H9 (cell line): ENCODE measurements around the gene GTF2A1L. TPM values are rescaled to one million over a fixed set of nuclear protein-coding genes. Genes with fewer than 3 reads are reported as not detected.

Source experiments
- DNase-seq: peaks from one replicate; pipeline ENCODE4 v3.0.0-alpha.2; 2017
- H2AFZ ChIP-seq: one replicate; pipeline ENCODE4 v1.6.1; 2013; ENCODE audit warnings: mild to moderate bottlenecking, low read length, control low read depth, moderate library complexity
- H2AK5ac ChIP-seq: 2 replicates; pipeline ENCODE4 v1.6.1; 2013; ENCODE audit warnings: low read length, control low read depth, mixed read lengths; ENCODE audit not compliant: insufficient read length
- H2BK120ac ChIP-seq: one replicate; pipeline ENCODE4 v1.6.1; 2013; ENCODE audit warnings: low read depth, mild to moderate bottlenecking, low read length, control low read depth, inconsistent platforms; ENCODE audit not compliant: poor library complexity, severe bottlenecking
- H2BK12ac ChIP-seq: 2 replicates; pipeline ENCODE4 v1.6.1; 2013; ENCODE audit warnings: low read length, control low read depth, mixed read lengths, low read depth; ENCODE audit not compliant: insufficient read length
- H2BK15ac ChIP-seq: 2 replicates; pipeline ENCODE4 v1.6.1; 2013; ENCODE audit warnings: low read depth, low read length, control low read depth
- H2BK20ac ChIP-seq: one replicate; pipeline ENCODE4 v1.6.1; 2013; ENCODE audit warnings: low read depth, mild to moderate bottlenecking, low read length, control low read depth, inconsistent platforms; ENCODE audit not compliant: poor library complexity, severe bottlenecking
- H2BK5ac ChIP-seq: 2 replicates; pipeline ENCODE4 v1.6.1; 2013; ENCODE audit warnings: low read length, control low read depth, mixed read lengths; ENCODE audit not compliant: insufficient read length
- H3K14ac ChIP-seq: 2 replicates; pipeline ENCODE4 v1.6.1; 2013; ENCODE audit warnings: low read length, control low read depth; ENCODE audit not compliant: insufficient read depth
- H3K18ac ChIP-seq: 2 replicates; pipeline ENCODE4 v1.6.1; 2013; ENCODE audit warnings: low read depth, mild to moderate bottlenecking, mixed read lengths, low read length, control low read depth; ENCODE audit not compliant: insufficient read length
- H3K23ac ChIP-seq: 2 replicates; pipeline ENCODE4 v1.6.1; 2013; ENCODE audit warnings: low read length, control low read depth, mixed read lengths, low read depth; ENCODE audit not compliant: insufficient read length
- H3K23me2 ChIP-seq: 2 replicates; pipeline ENCODE4 v1.6.1; 2013; ENCODE audit warnings: low read depth, mild to moderate bottlenecking, mixed read lengths, low read length, control low read depth; ENCODE audit not compliant: insufficient read length, poor library complexity, severe bottlenecking
- H3K27ac ChIP-seq: 2 replicates; pipeline ENCODE4 v1.5.1; 2013; ENCODE audit warnings: low read length, control low read depth, mixed read lengths, low read depth; ENCODE audit not compliant: insufficient read length
- H3K27me3 ChIP-seq: 2 replicates; pipeline ENCODE4 v1.6.1; 2013; ENCODE audit warnings: low read length, control low read depth, inconsistent platforms; ENCODE audit not compliant: insufficient read depth
- H3K4ac ChIP-seq: 2 replicates; pipeline ENCODE4 v1.6.1; 2013; ENCODE audit warnings: low read depth, mild to moderate bottlenecking, control low read depth, inconsistent platforms, low read length, moderate library complexity
- H3K4me1 ChIP-seq: 2 replicates; pipeline ENCODE4 v1.6.1; 2013; ENCODE audit warnings: low read length, control low read depth, inconsistent platforms; ENCODE audit not compliant: insufficient read depth
- H3K4me2 ChIP-seq: 2 replicates; pipeline ENCODE4 v1.6.1; 2013; ENCODE audit warnings: low read length, control low read depth, mixed read lengths; ENCODE audit not compliant: insufficient read length, insufficient read depth
- H3K56ac ChIP-seq: 2 replicates; pipeline ENCODE4 v1.6.1; 2013; ENCODE audit warnings: low read depth, mild to moderate bottlenecking, mixed read lengths, low read length, control low read depth; ENCODE audit not compliant: insufficient read length
- H3K79me1 ChIP-seq: 2 replicates; pipeline ENCODE4 v1.6.1; 2013; ENCODE audit warnings: low read depth, mild to moderate bottlenecking, moderate library complexity, low read length, control low read depth, inconsistent platforms; ENCODE audit not compliant: insufficient read depth, poor library complexity, severe bottlenecking
- H3K79me2 ChIP-seq: 2 replicates; pipeline ENCODE4 v1.6.1; 2013; ENCODE audit warnings: low read length, control low read depth, inconsistent platforms; ENCODE audit not compliant: insufficient read depth
- H3K9ac ChIP-seq: 2 replicates; pipeline ENCODE4 v1.6.1; 2013; ENCODE audit warnings: low read length, control low read depth, mixed read lengths; ENCODE audit not compliant: insufficient read length; ENCODE audit errors: extremely low read depth
- H3K9me3 ChIP-seq: one replicate; pipeline ENCODE4 v1.6.1; 2013; ENCODE audit warnings: low read depth, low read length, inconsistent platforms; ENCODE audit not compliant: control insufficient read depth
- H3T11ph ChIP-seq: one replicate; pipeline ENCODE4 v1.6.1; 2013; ENCODE audit warnings: mild to moderate bottlenecking, low read length, control low read depth, inconsistent platforms
- H4K20me1 ChIP-seq: one replicate; pipeline ENCODE4 v1.6.1; 2013; ENCODE audit not compliant: control insufficient read depth, insufficient read length, insufficient read depth
- H4K5ac ChIP-seq: 2 replicates; pipeline ENCODE4 v1.6.1; 2013; ENCODE audit warnings: low read depth, mild to moderate bottlenecking, mixed read lengths, low read length, control low read depth; ENCODE audit not compliant: insufficient read length
- H4K8ac ChIP-seq: replicated peaks from 2 replicates; pipeline ENCODE4 v1.6.1; 2013; ENCODE audit warnings: low read length, control low read depth, mixed read lengths, low read depth; ENCODE audit not compliant: insufficient read length
- H4K91ac ChIP-seq: 2 replicates; pipeline ENCODE4 v1.6.1; 2013; ENCODE audit warnings: low read depth, mild to moderate bottlenecking, moderate library complexity, mixed read lengths, low read length, control low read depth; ENCODE audit not compliant: insufficient read length
- H3K27ac Mint-ChIP-seq, 3 experiments: 2 replicates in 2 of 3; 3 replicates in 1 of 3; pipeline ENCODE4 v1.8.0; 2020 to 2021; ENCODE audit warnings: mixed read lengths in 3 of 3, mild to moderate bottlenecking in 1 of 3, moderate library complexity in 1 of 3
- H3K27me3 Mint-ChIP-seq: 2 replicates; pipeline ENCODE4 v1.8.0; 2021; ENCODE audit warnings: low read depth, mild to moderate bottlenecking, moderate library complexity, mixed read lengths
- H3K36me3 Mint-ChIP-seq, 3 experiments: 2 replicates in 2 of 3; 3 replicates in 1 of 3; pipeline ENCODE4 v1.8.0; 2020 to 2021; ENCODE audit warnings: low read depth in 3 of 3, mixed read lengths in 3 of 3; ENCODE audit not compliant: insufficient read depth in 1 of 3
- H3K4me1 Mint-ChIP-seq, 2 experiments: 2 replicates each; pipeline ENCODE4 v1.8.0; 2020; ENCODE audit warnings: mixed read lengths in 2 of 2
- H3K4me3 Mint-ChIP-seq, 2 experiments: 2 replicates in 1 of 2; 3 replicates in 1 of 2; pipeline ENCODE4 v1.8.0; 2020 to 2021; ENCODE audit warnings: mild to moderate bottlenecking in 2 of 2, mixed read lengths in 2 of 2, moderate library complexity in 1 of 2
- H3K9me3 Mint-ChIP-seq, 2 experiments: 2 replicates in 1 of 2; 3 replicates in 1 of 2; pipeline ENCODE4 v1.8.0; 2020; ENCODE audit warnings: mild to moderate bottlenecking in 2 of 2, mixed read lengths in 2 of 2, moderate library complexity in 1 of 2
- CTCF ChIP-seq: fragments of 200-600 bp; sonication (generic); conservative IDR thresholded peaks from 3 replicates; pipeline ENCODE4 v1.8.0; 2021; ENCODE audit warnings: antibody characterized with exemption, mild to moderate bottlenecking
- WGBS: extraction: QIAGEN DNeasy Blood & Tissue Kit; methylation state at CpG from one replicate; pipeline ENCODE4 v1.1.7; 2013; ENCODE audit warnings: missing lambda C conversion rate, low lambda C conversion rate, mixed read lengths; ENCODE audit not compliant: insufficient read length; ENCODE audit errors: extremely low coverage; 5-methylcytosine and 5-hydroxymethylcytosine counted together
- total RNA-seq: library from RNA; stranded (reverse); gene quantifications from 2 replicates; pipeline ENCODE4 v1.2.1, GENCODE V29; 2021

The GTF2A1L gene
- total RNA-seq, 1 experiment from 2014 or later, result not detected

GRCh38 chr2:48601349-48601748 lies 16.3 kb upstream of the GTF2A1L start:
- H4K91ac ChIP-seq, result no peak overlapping the region
- H4K20me1 ChIP-seq, result no peaks in the 10 kb centered on the region
- H4K8ac ChIP-seq, result no peak overlapping the region
- no peak overlapping the region for H2AK5ac ChIP-seq
- no peak overlapping the region for H3T11ph ChIP-seq
- H2BK15ac ChIP-seq, result no peak overlapping the region
- DNase-seq, result peak; percentile 66
- H3K79me1 ChIP-seq, result no peaks in the 10 kb centered on the region
- H3K9me3 ChIP-seq, result no peaks in the 10 kb centered on the region
- Mint-ChIP-seq H3K36me3 (no peaks in the 10 kb centered on the region; a peak in 1 of 7 replicates), H3K27me3 (no peaks in the 10 kb centered on the region), H3K9me3 (no peaks in the 10 kb centered on the region), H3K4me1 (no peaks in the 10 kb centered on the region), H3K4me3 (no peak overlapping the region), H3K27ac (no peak overlapping the region)
- peak; percentile 78 for TF ChIP-seq CTCF
- H2BK120ac ChIP-seq, result no peak overlapping the region
- no peak overlapping the region for H3K9ac ChIP-seq
- H2BK5ac ChIP-seq, result no peak overlapping the region
- no peaks in the 10 kb centered on the region for H3K27me3 ChIP-seq
- no peak overlapping the region for H3K27ac ChIP-seq
- WGBS, result no CpG with 5 or more reads among the region's 7 CpGs
- H3K79me2 ChIP-seq, result no peaks in the 10 kb centered on the region
- no peak overlapping the region for H3K23ac ChIP-seq
- no peak overlapping the region for H2AFZ ChIP-seq
- H2BK12ac ChIP-seq, result no peak overlapping the region
- no peak overlapping the region for H4K5ac ChIP-seq
- no peak overlapping the region for H3K4me2 ChIP-seq
- H3K4me1 ChIP-seq, result no peaks in the 10 kb centered on the region
- H3K4ac ChIP-seq, result no peak overlapping the region
- no peak overlapping the region for H3K56ac ChIP-seq
- no peak overlapping the region for H3K14ac ChIP-seq
- H3K18ac ChIP-seq, result no peak overlapping the region
- H2BK20ac ChIP-seq, result no peak overlapping the region
- no peaks in the 10 kb centered on the region for H3K23me2 ChIP-seq
